ENCODE data around the gene PTF1A.
A peak's percentile ranks its signal among the peaks of the same experiment; 100 is the strongest.

PTF1A gene

DNA sequence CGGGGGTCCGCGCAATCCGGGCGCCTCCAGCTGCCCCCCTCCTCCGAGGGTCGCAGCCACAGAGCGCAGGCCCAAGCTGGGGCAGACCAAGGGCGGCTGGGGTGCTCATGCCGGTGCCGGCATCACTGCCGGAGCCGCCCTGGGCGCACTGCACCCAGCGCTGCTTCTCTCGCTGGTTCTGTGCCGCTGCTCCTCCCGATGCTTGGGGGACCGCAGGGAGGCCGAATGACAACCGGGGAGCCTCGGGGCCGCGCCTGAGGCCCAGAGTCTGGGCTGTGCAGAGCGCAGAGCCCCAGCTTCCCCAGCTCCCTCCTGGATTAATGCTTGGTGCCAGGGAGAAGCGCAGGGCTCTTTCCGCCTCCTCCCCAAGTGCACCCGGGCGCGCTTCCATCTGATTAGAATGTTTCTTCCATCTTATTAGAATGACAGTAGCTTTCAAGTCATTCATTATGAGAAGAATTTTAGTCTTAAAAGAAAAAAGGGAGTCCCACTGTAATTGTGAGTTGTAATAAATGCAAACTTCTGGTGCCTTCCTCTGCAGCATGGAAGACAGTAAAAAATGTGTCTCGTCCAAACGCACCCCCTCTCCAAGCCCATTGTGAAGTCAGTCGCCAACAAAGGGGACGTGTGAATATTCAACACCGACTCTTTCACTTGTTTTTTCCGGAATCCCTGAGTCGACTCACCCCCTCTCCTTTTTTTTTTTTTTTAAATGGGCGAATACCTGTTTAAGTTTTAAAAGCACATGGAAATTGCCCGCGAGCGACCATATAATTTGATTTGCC, 19.5 kb upstream of the PTF1A start:
- peak overlapping the region; percentile 47 for H3K9ac ChIP-seq (ENCODE audit: insufficient read length, low read depth)
- peak overlapping the region; percentile 46 for H3K4me3 ChIP-seq (ENCODE audit: insufficient read length, low read depth)
- H3K36me3 ChIP-seq (ENCODE audit: insufficient read depth, insufficient read length, low read length) = no peaks in the 10 kb centered on the region
- peak; percentile 97 for TF ChIP-seq SUZ12 (IDR thresholded peaks at IDR 0.05; ENCODE audit: extremely low read depth, insufficient read depth, insufficient read length)
- TF ChIP-seq YY1 (IDR thresholded peaks at IDR 0.05; ENCODE audit: insufficient read depth, insufficient read length) = no peak
- TF ChIP-seq ZNF274 (IDR thresholded peaks at IDR 0.05; ENCODE audit: low read depth, low read length) = no peak
- H3K9me3 ChIP-seq (ENCODE audit: insufficient read depth, low read length) = no peaks in the 10 kb centered on the region
- DNase-seq (ENCODE audit: low read depth, low spot score) = no peak
- H3K27me3 ChIP-seq (ENCODE audit: insufficient read depth, insufficient read length) = peaks cover 99% of the 10 kb centered on the region
- H3K4me1 ChIP-seq (ENCODE audit: insufficient read depth, insufficient read length) = peaks cover 7% of the 10 kb centered on the region

DNA sequence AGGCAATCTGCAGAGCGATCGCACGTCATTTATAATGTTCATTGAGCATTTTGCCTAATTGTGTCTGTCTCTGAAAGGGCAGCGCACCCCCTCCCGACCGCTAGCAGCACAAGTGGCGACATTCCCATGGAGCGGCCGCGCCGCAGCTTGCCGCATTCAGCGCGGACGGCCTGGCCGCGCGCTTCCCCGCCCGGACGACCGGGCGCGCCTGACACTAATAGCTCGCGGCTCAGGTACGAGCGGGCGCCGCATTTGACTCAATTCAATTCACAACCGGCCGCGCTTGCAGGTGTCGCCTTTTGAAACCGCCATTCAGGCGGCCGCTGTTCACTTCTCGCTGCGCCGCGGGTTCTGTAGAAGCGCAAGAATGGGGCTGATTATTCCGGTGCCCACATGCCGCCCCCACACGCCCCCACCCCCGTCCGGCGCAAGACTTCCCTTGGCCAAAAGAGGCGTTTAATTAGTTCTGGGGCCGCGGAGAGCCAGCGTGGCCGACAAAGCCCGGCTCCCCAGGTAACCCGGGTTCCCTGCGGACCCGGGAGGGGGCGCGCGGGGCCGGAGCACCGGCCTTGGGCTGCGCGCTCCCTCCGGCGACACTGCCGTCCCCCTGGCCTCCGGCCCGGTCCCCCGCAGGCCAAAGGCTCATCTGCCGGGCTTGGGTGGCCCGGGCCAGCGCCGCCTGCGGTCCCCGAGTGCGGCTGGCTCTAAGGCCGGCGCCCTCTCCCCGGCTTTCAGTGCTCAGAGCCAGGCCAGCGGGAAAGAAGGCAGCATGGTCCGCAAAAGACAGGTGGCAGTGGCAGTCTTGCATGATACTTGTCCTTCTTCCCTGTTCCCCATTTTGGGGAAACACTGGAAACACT, 18.7 kb upstream of the PTF1A start:
- DNase-seq (ENCODE audit: low read depth, low spot score) = no peak
- Histone ChIP-seq H3K27me3 (ENCODE audit: insufficient read depth, insufficient read length) (peaks cover 100% of the 10 kb centered on the region), H3K9me3 (ENCODE audit: insufficient read depth, low read length) (no peaks in the 10 kb centered on the region), H3K4me3 (ENCODE audit: insufficient read length, low read depth) (peak overlapping the region; percentile 46), H3K36me3 (ENCODE audit: insufficient read depth, insufficient read length, low read length) (no peaks in the 10 kb centered on the region), H3K9ac (ENCODE audit: insufficient read length, low read depth) (peak overlapping the region; percentile 25), H3K4me1 (ENCODE audit: insufficient read depth, insufficient read length) (peaks cover 7% of the 10 kb centered on the region)
- TF ChIP-seq YY1 (IDR thresholded peaks at IDR 0.05; ENCODE audit: insufficient read depth, insufficient read length) (no peak), SUZ12 (IDR thresholded peaks at IDR 0.05; ENCODE audit: extremely low read depth, insufficient read depth, insufficient read length) (no peak)

DNA sequence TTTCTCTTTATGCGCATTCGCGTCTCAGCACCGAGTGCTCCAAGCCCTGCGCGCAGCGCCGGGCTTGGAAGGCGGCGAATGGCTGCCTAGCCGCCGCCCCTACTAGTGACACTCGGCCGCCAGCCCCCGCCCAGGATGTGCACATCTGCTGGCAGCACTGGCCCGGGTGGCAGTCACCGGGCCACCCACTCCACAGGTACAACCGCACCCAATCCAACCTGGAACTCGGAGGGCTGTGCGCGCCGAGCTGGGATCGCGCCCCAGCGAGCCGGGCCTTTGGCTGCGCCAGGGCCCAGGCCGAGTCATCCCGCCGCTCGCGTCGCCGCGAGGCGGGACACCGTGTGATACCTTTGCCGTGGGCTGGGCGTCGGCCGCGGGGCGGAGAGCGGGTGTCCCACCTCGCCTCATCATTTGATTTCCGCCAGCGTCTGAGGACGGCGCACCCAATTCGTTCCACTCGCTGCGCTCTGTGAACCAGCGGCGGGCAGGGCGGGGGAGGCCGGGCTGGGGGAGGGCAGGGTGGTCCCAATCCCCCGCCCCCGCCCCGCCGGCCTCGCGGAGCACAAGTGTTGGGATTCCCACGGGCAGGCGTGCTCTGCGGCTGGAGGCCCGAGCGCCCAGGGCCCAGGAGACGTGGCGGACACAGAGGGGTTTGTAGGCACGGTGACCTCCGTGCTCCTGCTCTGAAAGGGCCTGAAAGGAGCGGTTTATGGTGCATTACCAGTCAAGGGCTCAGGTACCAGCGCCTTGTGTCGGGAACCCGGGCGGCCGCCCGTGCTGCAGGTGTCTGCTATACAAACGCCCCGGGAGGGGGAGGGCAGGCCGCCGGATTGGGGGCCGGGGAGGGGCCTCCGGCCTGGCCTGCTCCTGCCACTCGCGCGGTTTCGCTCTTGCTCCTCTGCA, 17.8 kb upstream of the PTF1A start:
- peak overlapping the region; percentile 46 for H3K4me3 ChIP-seq (ENCODE audit: insufficient read length, low read depth)
- no peak for TF ChIP-seq ZNF274 (IDR thresholded peaks at IDR 0.05; ENCODE audit: low read depth, low read length)
- no peak for TF ChIP-seq YY1 (IDR thresholded peaks at IDR 0.05; ENCODE audit: insufficient read depth, insufficient read length)
- TF ChIP-seq SUZ12 (IDR thresholded peaks at IDR 0.05; ENCODE audit: extremely low read depth, insufficient read depth, insufficient read length) = peak; percentile 76

GRCh38 chr10:23174977-23175512, 17.1 kb upstream of the PTF1A start:
- TF ChIP-seq YY1 (IDR thresholded peaks at IDR 0.05; ENCODE audit: insufficient read depth, insufficient read length) (no peak), SUZ12 (IDR thresholded peaks at IDR 0.05; ENCODE audit: extremely low read depth, insufficient read depth, insufficient read length) (no peak), ZNF274 (IDR thresholded peaks at IDR 0.05; ENCODE audit: low read depth, low read length) (no peak)
- Histone ChIP-seq H3K9ac (ENCODE audit: insufficient read length, low read depth) (no peak overlapping the region), H3K36me3 (ENCODE audit: insufficient read depth, insufficient read length, low read length) (no peaks in the 10 kb centered on the region), H3K27me3 (ENCODE audit: insufficient read depth, insufficient read length) (peaks cover 98% of the 10 kb centered on the region), H3K4me1 (ENCODE audit: insufficient read depth, insufficient read length) (peaks cover 7% of the 10 kb centered on the region), H3K4me3 (ENCODE audit: insufficient read length, low read depth) (no peak overlapping the region), H3K9me3 (ENCODE audit: insufficient read depth, low read length) (no peaks in the 10 kb centered on the region)
- DNase-seq (ENCODE audit: low read depth, low spot score) = no peak

More for the DNA sequence above, 17.8 kb upstream of the PTF1A start:
- Histone ChIP-seq H3K4me1 (ENCODE audit: insufficient read depth, insufficient read length) (peaks cover 7% of the 10 kb centered on the region), H3K27me3 (ENCODE audit: insufficient read depth, insufficient read length) (peaks cover 100% of the 10 kb centered on the region), H3K9me3 (ENCODE audit: insufficient read depth, low read length) (no peaks in the 10 kb centered on the region), H3K36me3 (ENCODE audit: insufficient read depth, insufficient read length, low read length) (no peaks in the 10 kb centered on the region), H3K9ac (ENCODE audit: insufficient read length, low read depth) (peak overlapping the region; percentile 25)
- no peak for DNase-seq (ENCODE audit: low read depth, low spot score)

DNA sequence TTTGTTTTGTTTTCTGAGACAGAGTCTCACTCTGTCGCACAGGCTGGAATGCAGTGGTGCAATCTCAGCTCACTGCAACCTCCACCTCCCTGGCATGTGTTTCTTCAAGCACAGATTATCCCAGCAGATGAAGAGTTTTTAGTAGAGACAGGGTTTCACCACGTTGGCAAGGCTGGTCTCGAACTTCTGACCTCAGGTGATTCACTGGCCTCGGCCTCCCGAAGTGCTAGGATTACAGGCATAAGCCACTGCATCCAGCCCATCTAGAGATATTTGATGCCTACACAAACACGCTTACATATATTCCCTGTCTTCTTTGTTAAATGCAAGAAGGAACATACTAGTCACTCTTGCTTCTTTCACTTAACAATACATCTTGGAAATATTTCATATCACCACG, 5.9 kb upstream of the PTF1A start:
- H3K36me3 ChIP-seq (ENCODE audit: insufficient read depth, insufficient read length, low read length) = no peaks in the 10 kb centered on the region
- peaks cover 5% of the 10 kb centered on the region; the same call in 1 of the 2 replicates for H3K9me3 ChIP-seq (ENCODE audit: insufficient read depth, low read length)
- no peak overlapping the region for H3K9ac ChIP-seq (ENCODE audit: insufficient read length, low read depth)
- no peak for TF ChIP-seq SUZ12 (IDR thresholded peaks at IDR 0.05; ENCODE audit: extremely low read depth, insufficient read depth, insufficient read length)
- TF ChIP-seq YY1 (IDR thresholded peaks at IDR 0.05; ENCODE audit: insufficient read depth, insufficient read length) = no peak
- no peak overlapping the region for H3K4me3 ChIP-seq (ENCODE audit: insufficient read length, low read depth)
- no peak for DNase-seq (ENCODE audit: low read depth, low spot score)
- peaks cover 9% of the 10 kb centered on the region for H3K4me1 ChIP-seq (ENCODE audit: insufficient read depth, insufficient read length)
- H3K27me3 ChIP-seq (ENCODE audit: insufficient read depth, insufficient read length) = peaks cover 64% of the 10 kb centered on the region

DNA sequence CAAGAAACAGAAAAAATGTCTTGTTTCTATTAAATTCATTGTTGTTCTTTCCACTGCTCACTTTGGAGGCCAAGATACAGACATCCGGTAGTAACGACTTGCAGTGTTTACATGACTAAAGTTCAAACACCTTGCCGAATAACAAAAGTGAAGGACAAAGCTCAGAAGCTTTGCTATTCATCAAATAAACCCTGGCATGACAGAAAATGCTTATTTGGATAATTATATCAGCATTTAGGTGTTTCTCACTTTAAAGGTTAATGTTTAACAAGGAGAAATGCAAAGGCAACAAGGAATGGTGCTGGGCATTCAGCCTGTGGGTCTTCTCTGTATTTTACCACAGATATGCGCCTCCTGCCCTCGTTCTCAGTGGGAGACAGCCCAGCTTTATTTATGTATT, 5.4 kb upstream of the PTF1A start:
- Histone ChIP-seq H3K27me3 (ENCODE audit: insufficient read depth, insufficient read length) (peaks cover 69% of the 10 kb centered on the region), H3K4me1 (ENCODE audit: insufficient read depth, insufficient read length) (peaks cover 12% of the 10 kb centered on the region), H3K36me3 (ENCODE audit: insufficient read depth, insufficient read length, low read length) (no peaks in the 10 kb centered on the region), H3K9ac (ENCODE audit: insufficient read length, low read depth) (no peak overlapping the region), H3K9me3 (ENCODE audit: insufficient read depth, low read length) (peaks cover 5% of the 10 kb centered on the region; the same call in 1 of the 2 replicates), H3K4me3 (ENCODE audit: insufficient read length, low read depth) (no peak overlapping the region)
- DNase-seq (ENCODE audit: low read depth, low spot score) = no peak
- TF ChIP-seq YY1 (IDR thresholded peaks at IDR 0.05; ENCODE audit: insufficient read depth, insufficient read length) = no peak
- TF ChIP-seq SUZ12 (IDR thresholded peaks at IDR 0.05; ENCODE audit: extremely low read depth, insufficient read depth, insufficient read length) = no peak
- TF ChIP-seq ZNF274 (IDR thresholded peaks at IDR 0.05; ENCODE audit: low read depth, low read length) = no peak
